K562 (cell line): ENCODE results near the gene TMPRSS6. TPM values are rescaled to one million over a fixed set of nuclear protein-coding genes. Genes with fewer than 3 reads are reported as not detected.

Experiments used
- ATAC-seq: fragments of 200-7000 bp; cut with Tn5 transposase; 3 replicates; pipeline ENCODE4 v1.9.1; 2020; ENCODE audit warnings: moderate library complexity
- BruUV-seq: library from RNA; stranded (reverse); fragments of 400-500 nt; replicated peaks from 2 replicates; lab custom pipeline; 2021; lab: Mats Ljungman, UMichigan
- CTCF ChIA-PET: fragments of 300-600 bp; formaldehyde crosslinking; extraction: SDS; loops from one replicate; lab custom pipeline; 2021; ENCODE audit warnings: low intra/inter-chr PET ratio; lab: Yijun Ruan, JAX
- POLR2A ChIA-PET: fragments of 300-600, 350-650 bp; sonication (Branson Sonifier 250); formaldehyde crosslinking; extraction: SDS; loops from one replicate; lab custom pipeline; 2021; ENCODE audit warnings: antibody characterized with exemption, inconsistent platforms; lab: Yijun Ruan, JAX
- DNase-seq, 4 experiments: peaks; one replicate each; pipeline versions ENCODE4 v3.0.0 to v3.0.0-alpha.2; 2011 to 2018; ENCODE audit warnings: low spot score in 3 of 4, mixed read lengths in 3 of 4; ENCODE audit errors: extremely low read depth in 1 of 4
- FAIRE-seq: peaks from 2 replicates; lab custom pipeline; 2011; peaks lifted over from hg19 to GRCh38; lab: Jason Lieb, UNC
- H2AFZ ChIP-seq: 2 replicates; pipeline ENCODE4 v1.6.0; 2011; ENCODE audit warnings: low read depth, low read length, control low read depth, inconsistent platforms
- H3K27ac ChIP-seq: fragments of 200-600 bp; 3 replicates; pipeline ENCODE4 v1.8.0; 2011; ENCODE audit warnings: low read depth, mild to moderate bottlenecking, control low read depth, inconsistent platforms, low read length, moderate library complexity, mixed read lengths; ENCODE audit errors: extremely low read depth
- H3K27me3 ChIP-seq, 2 experiments: fragments of 300-600 bp in 1 of 2; 2 replicates in 1 of 2; 3 replicates in 1 of 2; pipeline versions ENCODE4 v1.6.0 to v1.8.0; 2011; ENCODE audit warnings: inconsistent platforms in 2 of 2, low read length in 2 of 2, mild to moderate bottlenecking in 1 of 2, mixed read lengths in 1 of 2, moderate library complexity in 1 of 2; ENCODE audit not compliant: control insufficient read depth in 2 of 2, insufficient read depth in 2 of 2
- H3K36me3 ChIP-seq: fragments of 300-600 bp; 3 replicates; pipeline ENCODE4 v1.8.0; 2011; ENCODE audit warnings: mild to moderate bottlenecking, low read length, inconsistent platforms; ENCODE audit not compliant: control insufficient read depth, insufficient read depth
- H3K4me1 ChIP-seq, 2 experiments: fragments of 200-600 bp in 1 of 2; replicated peaks in 1 of 2; 2 replicates in 1 of 2; 3 replicates in 1 of 2; pipeline versions ENCODE4 v1.5.1 to v1.8.0; 2011; ENCODE audit warnings: inconsistent platforms in 2 of 2, low read length in 2 of 2, mild to moderate bottlenecking in 1 of 2, mixed read lengths in 1 of 2, moderate library complexity in 1 of 2; ENCODE audit not compliant: control insufficient read depth in 2 of 2, insufficient read depth in 2 of 2
- H3K4me2 ChIP-seq: 2 replicates; pipeline ENCODE4 v1.6.1; 2011; ENCODE audit warnings: low read length, control low read depth, inconsistent platforms, mixed read lengths; ENCODE audit not compliant: insufficient read depth
- H3K4me3 ChIP-seq: fragments of 200-600 bp; sonication (generic), shearing (Covaris generic); 2 replicates; pipeline ENCODE4 v1.5.1; 2016; ENCODE audit warnings: control low read depth, inconsistent platforms
- H3K79me2 ChIP-seq: fragments of 200-600 bp; 3 replicates; pipeline ENCODE4 v1.8.0; 2011; ENCODE audit warnings: low read length, inconsistent platforms; ENCODE audit not compliant: control insufficient read depth, insufficient read depth
- H3K9ac ChIP-seq, 2 experiments: 2 replicates each; pipeline versions ENCODE4 v1.6.0 to v1.6.1; 2011; ENCODE audit warnings: low read depth in 2 of 2, low read length in 2 of 2, control low read depth in 1 of 2, inconsistent platforms in 1 of 2, mild to moderate bottlenecking in 1 of 2, mixed read lengths in 1 of 2; ENCODE audit not compliant: insufficient read depth in 1 of 2
- H3K9me1 ChIP-seq: one replicate; pipeline ENCODE4 v1.6.0; 2011; ENCODE audit warnings: inconsistent platforms, mild to moderate bottlenecking, low read length, moderate library complexity; ENCODE audit not compliant: control insufficient read depth, insufficient read depth
- H3K9me3 ChIP-seq: replicated peaks from 2 replicates; pipeline ENCODE4 v1.5.1; 2011; ENCODE audit warnings: low read depth, low read length, inconsistent platforms; ENCODE audit not compliant: control insufficient read depth, insufficient read depth
- H4K20me1 ChIP-seq: replicated peaks from 2 replicates; pipeline ENCODE4 v1.6.1; 2011; ENCODE audit warnings: low read length, inconsistent platforms, mixed read lengths; ENCODE audit not compliant: control insufficient read depth, insufficient read depth
- HOXB6 ChIP-seq: fragments of 250-450 bp; sonication (Bioruptor Pico); IDR thresholded peaks from 2 replicates; pipeline ENCODE4 v1.5.1; 2022; ENCODE audit warnings: mild to moderate bottlenecking, borderline replicate concordance
- MAFG ChIP-seq: fragments of 450-650 bp; conservative IDR thresholded peaks from 2 replicates; pipeline ENCODE4 v1.6.1; 2016; ENCODE audit warnings: missing genetic modification characterization, missing compliant biosample characterization
- NR2F6 ChIP-seq: fragments of 450-650 bp; formaldehyde crosslinking; IDR thresholded peaks from 2 replicates; pipeline ENCODE4 v1.4.0; 2020; ENCODE audit warnings: mild to moderate bottlenecking
- ZBTB17 ChIP-seq: fragments of 450-650 bp; formaldehyde crosslinking; IDR thresholded peaks from 2 replicates; pipeline ENCODE4 v1.4.0; 2020; ENCODE audit warnings: mild to moderate bottlenecking
- WGBS: fragments of 100-300 bp; shearing (Covaris generic); methylation state at CpG from one replicate; pipeline ENCODE4 v1.1.6; 2016; ENCODE audit warnings: low coverage, mixed read lengths; ENCODE audit not compliant: insufficient coverage; ENCODE audit errors: missing lambda C conversion rate; 5-methylcytosine and 5-hydroxymethylcytosine counted together
- in situ Hi-C: fragments of 300-500 bp; cut with MboI; formaldehyde crosslinking; loops from 4 replicates; pipeline ENCODE4 v1.15.0; 2018; ENCODE audit warnings: inconsistent platforms, mixed read lengths
- intact Hi-C: fragments of 100-400 bp; cut with micrococcal nuclease; formaldehyde crosslinking; loops from 2 replicates; pipeline ENCODE4 v1.14.2; 2022
- polyA plus RNA-seq, 8 experiments: library from polyadenylated mRNA; depleted of rRNA in 4 of 8; stranded (reverse) in 5 of 8; unstranded in 3 of 8; fragments of >200 nt; fragmentation: Nextera tagmentation in 2 of 8; fragmentation: Illumina TruSeq in 1 of 8; extraction: Ambion mirVana in 2 of 8; extraction: Trizol in 1 of 8; gene quantifications; 2 replicates each; pipeline versions ENCODE4 v1.2.1 to v1.2.3, GENCODE V29; 2011 to 2014; ENCODE audit warnings: inconsistent platforms in 1 of 8, missing spikeins in 1 of 8
- total RNA-seq, 7 experiments: library from RNA; depleted of rRNA in 6 of 7; stranded (reverse); fragments of >200 nt in 6 of 7; fragmentation: Illumina TruSeq in 2 of 7; extraction: Trizol in 2 of 7; gene quantifications; 2 replicates each; pipeline versions ENCODE4 v1.2.1 to v1.2.3, GENCODE V29; 2011 to 2021; ENCODE audit warnings: low replicate concordance in 1 of 7
- TF ChIP-seq, protein P1 (sequence below): sonication (generic); formaldehyde crosslinking; IDR thresholded peaks from 2 replicates; pipeline ENCODE4 v1.8.0; 2022; ENCODE audit warnings: mild to moderate bottlenecking, missing genetic modification reagents

The TMPRSS6 gene
- total and polyA plus RNA-seq, 9 of the 15 experiments (the other 6 are each of a cell fraction or from before 2014, with no cell fraction given) = 0.03 TPM; not detected in 8

- in situ Hi-C loops = no loop called here
- Histone ChIP-seq H3K27me3 (peaks cover 0 to 46% of the 10 kb centered on the region in 2 experiments; a peak in 2 of 5 replicates), H3K36me3 (no peaks in the 10 kb centered on the region), H3K4me1 (peaks cover 0 to 4% of the 10 kb centered on the region in 2 experiments; a peak in 1 of 5 replicates), H3K27ac (no peak overlapping the region), H3K4me2 (no peak overlapping the region), H4K20me1 (0 out of 2 replicates have a peak, but pooled peaks cover 9% of the 10 kb centered on the region), H3K9me3 (no peaks in the 10 kb centered on the region), H3K79me2 (no peaks in the 10 kb centered on the region), H2AFZ (no peak overlapping the region), H3K9ac (no peak overlapping the region), H3K9me1 (peaks cover 4% of the 10 kb centered on the region), H3K4me3 (no peak overlapping the region)
- DNase-seq (peak in 1 of 4 experiments; percentile 3), ATAC-seq (no peak), FAIRE-seq (no peak)
- POLR2A ChIA-PET = no interaction called here
- TF ChIP-seq, protein P1, sequence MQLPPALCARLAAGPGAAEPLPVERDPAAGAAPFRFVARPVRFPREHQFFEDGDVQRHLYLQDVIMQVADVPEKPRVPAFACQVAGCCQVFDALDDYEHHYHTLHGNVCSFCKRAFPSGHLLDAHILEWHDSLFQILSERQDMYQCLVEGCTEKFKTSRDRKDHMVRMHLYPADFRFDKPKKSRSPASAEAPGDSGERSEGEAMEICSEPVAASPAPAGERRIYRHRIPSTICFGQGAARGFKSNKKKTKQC = no peak
- no peak for TF ChIP-seq MAFG (tag)
- TF ChIP-seq NR2F6 (CRISPR knock-in tag) = no peak
- TF ChIP-seq ZBTB17 = no peak
- no peak for TF ChIP-seq HOXB6
- no TSS peak for BruUV-seq
- CTCF ChIA-PET = no interaction called here
- intact Hi-C loops = no loop called here
- WGBS = 2% methylated on average over 6 of the region's 10 CpGs
Observed at GRCh38 chr22:37082251-37082873, 27.2 kb downstream of the TMPRSS6 start.
